ENCODE results near the gene PAQR9. TPM values are rescaled to one million over a fixed set of nuclear protein-coding genes. Genes with fewer than 3 reads are reported as not detected.
"Not testable (repeated sequence)": the region's sequence is repeated elsewhere in the genome, so short reads cannot be mapped to it uniquely, and the experiment has no call there.

The PAQR9 gene
- total RNA-seq, 5 donors from 2014 or later (not counting 1 experiment from before 2014, with no cell fraction given), result not detected

- DNase-seq (no peak), ATAC-seq (replicated peaks in 1 of 4) (no peak)
- ChIA-PET CTCF (no interaction called here), POLR2A (no interaction called here)
- Mint-ChIP-seq H3K4me3 (no peak overlapping the region), H3K4me1 (peaks cover 28 to 35% (median 31%) of the 10 kb centered on the region in 3 donors), H3K36me3 (no peaks in the 10 kb centered on the region), H3K27ac (no peak overlapping the region), H3K9me3 (no peaks in the 10 kb centered on the region), H3K27me3 (peaks cover 4 to 7% of the 10 kb centered on the region in 2 donors)
- H3K27me3 ChIP-seq (replicated peaks in 1 of 2; ENCODE audit: control insufficient read depth in 2 of 2, extremely low read depth in 1 of 2, insufficient read depth in 2 of 2, low read length in 1 of 2), result peaks cover 0 to 5% of the 10 kb centered on the region in 2 experiments
- no peaks in the 10 kb centered on the region for H3K36me3 ChIP-seq (ENCODE audit: control insufficient read depth in 2 of 2, extremely low read depth in 1 of 2, insufficient read depth in 1 of 2, low read length in 1 of 2)
- H3K9me3 ChIP-seq, result no peaks in the 10 kb centered on the region
- no peak overlapping the region for H3K4me3 ChIP-seq (ENCODE audit: control insufficient read depth in 1 of 2, extremely low read depth in 1 of 2, low read length in 1 of 2)
- H3K27ac ChIP-seq (ENCODE audit: low read length), result no peak overlapping the region
- peaks cover 16 to 21% of the 10 kb centered on the region in 2 experiments for H3K4me1 ChIP-seq (ENCODE audit: control insufficient read depth in 1 of 2, extremely low read depth in 1 of 2, insufficient read depth in 2 of 2, low read length in 2 of 2)
- WGBS (ENCODE audit: insufficient coverage), result no CpG with 5 or more reads among the region's 3 CpGs
Observed at GRCh38 chr3:142998439-142998838, 35.0 kb upstream of the PAQR9 start.

- POLR2A ChIA-PET, result interaction anchor here in 1 of 2 donors (0.7 kb wide), 1 partner anchor 415 kb away, joined by 3 read pairs; no protein-coding TSS in a partner anchor
- DNase-seq (no peak), ATAC-seq (replicated peaks in 1 of 4) (no peak)
- Histone ChIP-seq H3K4me3 (ENCODE audit: control insufficient read depth in 1 of 2, extremely low read depth in 1 of 2, low read length in 1 of 2) (no peak overlapping the region), H3K9me3 (no peaks in the 10 kb centered on the region), H3K4me1 (ENCODE audit: control insufficient read depth in 1 of 2, extremely low read depth in 1 of 2, insufficient read depth in 2 of 2, low read length in 2 of 2) (peaks cover 13% of the 10 kb centered on the region in 2 experiments), H3K27ac (ENCODE audit: low read length) (no peak overlapping the region), H3K36me3 (ENCODE audit: control insufficient read depth in 2 of 2, extremely low read depth in 1 of 2, insufficient read depth in 1 of 2, low read length in 1 of 2) (no peaks in the 10 kb centered on the region), H3K27me3 (replicated peaks in 1 of 2; ENCODE audit: control insufficient read depth in 2 of 2, extremely low read depth in 1 of 2, insufficient read depth in 2 of 2, low read length in 1 of 2) (peaks cover 0 to 9% of the 10 kb centered on the region in 2 experiments)
- no peaks in the 10 kb centered on the region for H3K9me3 Mint-ChIP-seq
- H3K4me3 Mint-ChIP-seq, result no peak overlapping the region
- WGBS (ENCODE audit: insufficient coverage), result no CpG with 5 or more reads among the region's 2 CpGs
- no peak overlapping the region for H3K27ac Mint-ChIP-seq
- peaks cover 4 to 10% of the 10 kb centered on the region in 2 donors for H3K27me3 Mint-ChIP-seq
- H3K36me3 Mint-ChIP-seq, result no peaks in the 10 kb centered on the region
- peaks cover 17 to 25% (median 21%) of the 10 kb centered on the region in 3 donors for H3K4me1 Mint-ChIP-seq
- CTCF ChIA-PET, result no interaction called here
Observed at GRCh38 chr3:142997330-142997729, 33.9 kb upstream of the PAQR9 start.

GRCh38 chr3:142993958-142994442 lies 30.5 kb upstream of the PAQR9 start:
- peaks cover 10 to 11% of the 10 kb centered on the region in 2 donors for H3K27me3 Mint-ChIP-seq
- Histone ChIP-seq H3K36me3 (ENCODE audit: control insufficient read depth in 2 of 2, extremely low read depth in 1 of 2, insufficient read depth in 1 of 2, low read length in 1 of 2) (no peaks in the 10 kb centered on the region), H3K27me3 (replicated peaks in 1 of 2; ENCODE audit: control insufficient read depth in 2 of 2, extremely low read depth in 1 of 2, insufficient read depth in 2 of 2, low read length in 1 of 2) (peaks cover 0 to 10% of the 10 kb centered on the region in 2 experiments), H3K4me3 (ENCODE audit: control insufficient read depth in 1 of 2, extremely low read depth in 1 of 2, low read length in 1 of 2) (no peak overlapping the region), H3K27ac (ENCODE audit: low read length) (no peak overlapping the region), H3K4me1 (ENCODE audit: control insufficient read depth in 1 of 2, extremely low read depth in 1 of 2, insufficient read depth in 2 of 2, low read length in 2 of 2) (no peaks in the 10 kb centered on the region), H3K9me3 (no peaks in the 10 kb centered on the region)
- peak in 2 of 4 experiments; percentile 48 to 70 for ATAC-seq (replicated peaks in 1 of 4)
- CTCF ChIA-PET, result interaction anchor here (0.6 to 1.8 kb wide), 5 partner anchors 9 to 416 kb away, joined by 3 to 4 read pairs (median 4); partner anchors contain the start of gene ATR (in 1 of the 2)
- no peaks in the 10 kb centered on the region for H3K9me3 Mint-ChIP-seq
- 30% methylated on average over 2 of the region's 4 CpGs for WGBS (ENCODE audit: insufficient coverage)
- peak; percentile 7 to 79 (median 52) for DNase-seq
- H3K4me1 Mint-ChIP-seq, result peaks cover 6 to 9% (median 6%) of the 10 kb centered on the region in 3 donors
- no peaks in the 10 kb centered on the region for H3K36me3 Mint-ChIP-seq
- H3K27ac Mint-ChIP-seq, result no peak overlapping the region
- H3K4me3 Mint-ChIP-seq, result no peak overlapping the region
- POLR2A ChIA-PET, result interaction anchor here in 1 of 2 donors (0.6 kb wide), 1 partner anchor 56 kb away, joined by 3 read pairs; no protein-coding TSS in a partner anchor

- H3K27ac Mint-ChIP-seq, result no peak overlapping the region
- H3K9me3 Mint-ChIP-seq, result no peaks in the 10 kb centered on the region
- Histone ChIP-seq H3K36me3 (ENCODE audit: control insufficient read depth in 2 of 2, extremely low read depth in 1 of 2, insufficient read depth in 1 of 2, low read length in 1 of 2) (no peaks in the 10 kb centered on the region), H3K4me3 (ENCODE audit: control insufficient read depth in 1 of 2, extremely low read depth in 1 of 2, low read length in 1 of 2) (no peak overlapping the region), H3K27ac (ENCODE audit: low read length) (no peak overlapping the region), H3K4me1 (ENCODE audit: control insufficient read depth in 1 of 2, extremely low read depth in 1 of 2, insufficient read depth in 2 of 2, low read length in 2 of 2) (no peaks in the 10 kb centered on the region), H3K27me3 (replicated peaks in 1 of 2; ENCODE audit: control insufficient read depth in 2 of 2, extremely low read depth in 1 of 2, insufficient read depth in 2 of 2, low read length in 1 of 2) (peaks cover 0 to 10% of the 10 kb centered on the region in 2 experiments), H3K9me3 (no peaks in the 10 kb centered on the region)
- ChIA-PET CTCF (interaction anchor here in 1 of 2 donors (1.2 kb wide), 1 partner anchor 670 kb away, joined by 4 read pairs; no protein-coding TSS in a partner anchor), POLR2A (no interaction called here)
- H3K36me3 Mint-ChIP-seq, result no peaks in the 10 kb centered on the region
- ATAC-seq (replicated peaks in 1 of 4) (no peak), DNase-seq (no peak)
- H3K27me3 Mint-ChIP-seq, result peaks cover 7 to 11% of the 10 kb centered on the region in 2 donors
- 100% methylated on average over 4 of the region's 7 CpGs for WGBS (ENCODE audit: insufficient coverage)
- H3K4me3 Mint-ChIP-seq, result no peak overlapping the region
- H3K4me1 Mint-ChIP-seq, result peaks cover 6 to 9% (median 6%) of the 10 kb centered on the region in 3 donors
Observed at GRCh38 chr3:142992323-142992722, 28.8 kb upstream of the PAQR9 start.

- no peak overlapping the region for H3K27ac Mint-ChIP-seq
- POLR2A ChIA-PET, result interaction anchor here (0.6 to 0.7 kb wide), 3 partner anchors 43 to 391 kb away, joined by 3 to 5 read pairs (median 3); no protein-coding TSS in a partner anchor
- peaks cover 6 to 9% (median 6%) of the 10 kb centered on the region in 3 donors for H3K4me1 Mint-ChIP-seq
- H3K4me1 ChIP-seq (ENCODE audit: control insufficient read depth in 1 of 2, extremely low read depth in 1 of 2, insufficient read depth in 2 of 2, low read length in 2 of 2), result no peaks in the 10 kb centered on the region
- H3K36me3 ChIP-seq (ENCODE audit: control insufficient read depth in 2 of 2, extremely low read depth in 1 of 2, insufficient read depth in 1 of 2, low read length in 1 of 2), result no peaks in the 10 kb centered on the region
- CTCF ChIA-PET, result interaction anchor here (0.7 to 2.5 kb wide), 5 partner anchors 9 to 404 kb away, joined by 3 to 8 read pairs (median 5); partner anchors contain the start of gene U2SURP (in 1 of the 2)
- H3K9me3 ChIP-seq, result no peaks in the 10 kb centered on the region
- WGBS (ENCODE audit: insufficient coverage), result 80% methylated on average over 1 of the region's 5 CpGs
- H3K4me3 Mint-ChIP-seq, result no peak overlapping the region
- H3K36me3 Mint-ChIP-seq, result no peaks in the 10 kb centered on the region
- DNase-seq, result no peak
- ATAC-seq (replicated peaks in 1 of 4), result no peak
- H3K27ac ChIP-seq (ENCODE audit: low read length), result no peak overlapping the region
- peaks cover 7 to 11% of the 10 kb centered on the region in 2 donors for H3K27me3 Mint-ChIP-seq
- H3K9me3 Mint-ChIP-seq, result no peaks in the 10 kb centered on the region
- H3K4me3 ChIP-seq (ENCODE audit: control insufficient read depth in 1 of 2, extremely low read depth in 1 of 2, low read length in 1 of 2), result no peak overlapping the region
- H3K27me3 ChIP-seq (replicated peaks in 1 of 2; ENCODE audit: control insufficient read depth in 2 of 2, extremely low read depth in 1 of 2, insufficient read depth in 2 of 2, low read length in 1 of 2), result peaks cover 0 to 10% of the 10 kb centered on the region in 2 experiments
Observed at GRCh38 chr3:142990721-142991120, 27.2 kb upstream of the PAQR9 start.

GRCh38 chr3:142988826-142989225 lies 25.4 kb upstream of the PAQR9 start:
- DNase-seq; CTCF ChIA-PET; H3K27me3 ChIP-seq (replicated peaks in 1 of 2; ENCODE audit: control insufficient read depth in 2 of 2, extremely low read depth in 1 of 2, insufficient read depth in 2 of 2, low read length in 1 of 2); H3K27ac ChIP-seq (ENCODE audit: low read length); H3K4me1 Mint-ChIP-seq; H3K36me3 ChIP-seq (ENCODE audit: control insufficient read depth in 2 of 2, extremely low read depth in 1 of 2, insufficient read depth in 1 of 2, low read length in 1 of 2); H3K9me3 ChIP-seq; H3K4me3 Mint-ChIP-seq; H3K9me3 Mint-ChIP-seq; H3K27ac Mint-ChIP-seq; H3K36me3 Mint-ChIP-seq; POLR2A ChIA-PET; H3K4me1 ChIP-seq (ENCODE audit: control insufficient read depth in 1 of 2, extremely low read depth in 1 of 2, insufficient read depth in 2 of 2, low read length in 2 of 2); ATAC-seq (replicated peaks in 1 of 4); H3K4me3 ChIP-seq (ENCODE audit: control insufficient read depth in 1 of 2, extremely low read depth in 1 of 2, low read length in 1 of 2): not testable (repeated sequence)
- H3K27me3 Mint-ChIP-seq, result peaks cover 5 to 12% of the 10 kb centered on the region in 2 donors
- WGBS (ENCODE audit: insufficient coverage), result no CpG with 5 or more reads among the region's 3 CpGs

All from T-cell (primary cell).